Skeletal muscle tissue (tissue), 4 donors: ENCODE results near the gene PITX1. TPM values are rescaled to one million over a fixed set of nuclear protein-coding genes. Genes with fewer than 3 reads are reported as not detected.
A peak's percentile ranks its signal among the peaks of the same experiment; 100 is the strongest.

ENCODE experiments used
- H3K27ac ChIP-seq: one replicate; pipeline ENCODE4 v1.7.0; 2013; ENCODE audit warnings: mild to moderate bottlenecking, low read depth, low read length, inconsistent platforms
- H3K27me3 ChIP-seq, 3 donors: one replicate each; pipeline ENCODE4 v1.7.0; 2013; ENCODE audit warnings: low read length in 3 of 3; ENCODE audit not compliant: control insufficient read depth in 3 of 3, insufficient read depth in 3 of 3
- H3K36me3 ChIP-seq, 3 donors: one replicate each; pipeline ENCODE4 v1.7.0; 2013; ENCODE audit warnings: low read length in 3 of 3; ENCODE audit not compliant: control insufficient read depth in 3 of 3, insufficient read depth in 3 of 3
- H3K4me1 ChIP-seq, 3 donors: one replicate each; pipeline ENCODE4 v1.7.0; 2013; ENCODE audit warnings: low read length in 3 of 3, mild to moderate bottlenecking in 3 of 3; ENCODE audit not compliant: control insufficient read depth in 3 of 3, insufficient read depth in 3 of 3
- H3K4me3 ChIP-seq, 3 donors: one replicate each; pipeline ENCODE4 v1.7.0; 2013; ENCODE audit warnings: low read length in 3 of 3
- H3K9ac ChIP-seq, 3 donors: one replicate each; pipeline ENCODE4 v1.7.0; 2013; ENCODE audit warnings: low read length in 3 of 3, mild to moderate bottlenecking in 3 of 3, moderate library complexity in 2 of 3, low read depth in 1 of 3
- H3K9me3 ChIP-seq, 3 donors: one replicate each; pipeline ENCODE4 v1.7.0; 2013; ENCODE audit warnings: low read length in 3 of 3; ENCODE audit not compliant: control insufficient read depth in 3 of 3
- total RNA-seq: library from RNA; depleted of rRNA; stranded (reverse); fragments of >200 nt; gene quantifications from one replicate; pipeline ENCODE4 v1.2.3, GENCODE V29; 2014
- donor health status: Osteomylitis.

PITX1 gene
- total RNA-seq, 1 donor from 2014 or later: 2.6 TPM

GRCh38 chr5:135072387-135073281, 38.6 kb upstream of the PITX1 start:
- Histone ChIP-seq H3K4me3 (peak overlapping the region in 1 of 3 donors; percentile 14), H3K36me3 (no peaks in the 10 kb centered on the region), H3K9me3 (no peaks in the 10 kb centered on the region), H3K9ac (peak overlapping the region in 2 of 3 donors; percentile 30 to 45), H3K27ac (peak overlapping the region; percentile 62), H3K4me1 (peaks cover 10 to 14% (median 13%) of the 10 kb centered on the region in 3 donors), H3K27me3 (no peaks in the 10 kb centered on the region)

GRCh38 chr5:135071311-135071710, 37.3 kb upstream of the PITX1 start:
- H3K9ac ChIP-seq: no peak overlapping the region
- no peaks in the 10 kb centered on the region for H3K9me3 ChIP-seq
- no peaks in the 10 kb centered on the region for H3K36me3 ChIP-seq
- H3K27me3 ChIP-seq: no peaks in the 10 kb centered on the region
- H3K4me3 ChIP-seq: no peak overlapping the region
- H3K4me1 ChIP-seq: peaks cover 10 to 14% (median 13%) of the 10 kb centered on the region in 3 donors
- H3K27ac ChIP-seq: no peak overlapping the region

- H3K36me3 ChIP-seq: no peaks in the 10 kb centered on the region
Observed at GRCh38 chr5:135069895-135070657, 36.0 kb upstream of the PITX1 start.

GRCh38 chr5:135069016-135069770, 35.2 kb upstream of the PITX1 start:
- H3K4me1 ChIP-seq: peaks cover 10 to 26% (median 14%) of the 10 kb centered on the region in 3 donors
- H3K27me3 ChIP-seq: peaks cover 0 to 2% (median 0%) of the 10 kb centered on the region in 3 donors
- no peaks in the 10 kb centered on the region for H3K9me3 ChIP-seq
- no peak overlapping the region for H3K9ac ChIP-seq
- no peaks in the 10 kb centered on the region for H3K36me3 ChIP-seq
- no peak overlapping the region for H3K27ac ChIP-seq
- no peak overlapping the region for H3K4me3 ChIP-seq

More at GRCh38 chr5:135069895-135070657, 36.0 kb upstream of the PITX1 start:
- H3K9ac ChIP-seq: no peak overlapping the region
- H3K9me3 ChIP-seq: no peaks in the 10 kb centered on the region
- H3K4me1 ChIP-seq: peaks cover 10 to 19% (median 13%) of the 10 kb centered on the region in 3 donors
- no peak overlapping the region for H3K4me3 ChIP-seq
- H3K27ac ChIP-seq: no peak overlapping the region
- no peaks in the 10 kb centered on the region for H3K27me3 ChIP-seq

GRCh38 chr5:135067587-135067986, 33.6 kb upstream of the PITX1 start:
- H3K4me3 ChIP-seq: no peak overlapping the region
- peaks cover 0 to 2% (median 0%) of the 10 kb centered on the region in 3 donors for H3K27me3 ChIP-seq
- H3K9me3 ChIP-seq: no peaks in the 10 kb centered on the region
- H3K36me3 ChIP-seq: no peaks in the 10 kb centered on the region
- H3K4me1 ChIP-seq: peaks cover 16 to 34% (median 16%) of the 10 kb centered on the region in 3 donors
- no peak overlapping the region for H3K9ac ChIP-seq
- no peak overlapping the region for H3K27ac ChIP-seq

- H3K27ac ChIP-seq: no peak overlapping the region
- H3K4me1 ChIP-seq: peaks cover 10 to 33% (median 11%) of the 10 kb centered on the region in 3 donors
- no peaks in the 10 kb centered on the region for H3K9me3 ChIP-seq
- peaks cover 0 to 2% (median 0%) of the 10 kb centered on the region in 3 donors for H3K27me3 ChIP-seq
- no peak overlapping the region for H3K4me3 ChIP-seq
- H3K9ac ChIP-seq: no peak overlapping the region
- no peaks in the 10 kb centered on the region for H3K36me3 ChIP-seq
Observed at GRCh38 chr5:135066781-135067180, 32.8 kb upstream of the PITX1 start.

- Histone ChIP-seq H3K4me1 (peaks cover 10 to 33% (median 11%) of the 10 kb centered on the region in 3 donors), H3K9me3 (no peaks in the 10 kb centered on the region), H3K27ac (no peak overlapping the region), H3K9ac (no peak overlapping the region), H3K36me3 (no peaks in the 10 kb centered on the region), H3K4me3 (no peak overlapping the region), H3K27me3 (peaks cover 0 to 2% (median 0%) of the 10 kb centered on the region in 3 donors)
Observed at GRCh38 chr5:135065306-135066265, 31.6 kb upstream of the PITX1 start.

- Histone ChIP-seq H3K9me3 (no peaks in the 10 kb centered on the region), H3K36me3 (no peaks in the 10 kb centered on the region), H3K4me3 (no peak overlapping the region), H3K27me3 (peaks cover 0 to 2% (median 0%) of the 10 kb centered on the region in 3 donors), H3K4me1 (peaks cover 10 to 33% (median 14%) of the 10 kb centered on the region in 3 donors), H3K27ac (no peak overlapping the region), H3K9ac (peak overlapping the region in 2 of 3 donors; percentile 25 to 57)
Observed at GRCh38 chr5:135064235-135064570, 30.2 kb upstream of the PITX1 start.
